Measurements from ENCODE around the gene MAN2C1.
"Not testable (repeated sequence)": the region's sequence is repeated elsewhere in the genome, so short reads cannot be mapped to it uniquely, and the experiment has no call there.

Gene MAN2C1

DNA sequence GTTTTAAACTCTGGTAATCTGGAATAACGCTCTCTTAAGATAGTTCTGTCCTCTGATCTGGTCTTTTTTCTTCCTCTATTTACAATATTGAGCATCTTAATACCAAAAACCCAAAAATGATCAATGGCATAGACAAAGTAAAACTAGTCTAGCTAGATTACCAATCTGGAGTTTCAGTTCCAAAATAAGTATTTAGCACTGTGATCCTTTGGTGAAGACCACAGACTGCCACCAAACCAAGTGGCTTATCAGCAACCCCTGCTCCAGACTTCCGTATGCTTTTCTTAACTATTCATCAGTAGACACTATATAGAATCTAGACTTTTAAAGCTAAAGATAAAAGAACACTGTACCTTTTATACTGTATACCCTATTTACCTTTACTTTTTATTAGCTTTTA, 35.5 kb upstream of the MAN2C1 start (continued):
- TF ChIP-seq ZNF398 (tag by site-specific recombination; IDR thresholded peaks at IDR 0.05) (no peak), ZNF221 (tag by site-specific recombination; IDR thresholded peaks at IDR 0.05; ENCODE audit: borderline replicate concordance) (no peak), GLIS2 (tag by site-specific recombination; IDR thresholded peaks at IDR 0.05) (no peak)

- peaks cover 86 to 93% of the 10 kb centered on the region in 2 experiments for H3K36me3 ChIP-seq (ENCODE audit: control insufficient read depth in 2 of 2, insufficient read depth in 1 of 2, low read length in 2 of 2)
- H3K9me3 ChIP-seq (ENCODE audit: control insufficient read depth, insufficient read depth, low read depth, low read length): no peaks in the 10 kb centered on the region
- POLR2A ChIA-PET: interaction anchor here (0.6 to 1.4 kb wide), 2 partner anchors 57 to 60 kb away, joined by 3 to 4 read pairs; no protein-coding TSS in a partner anchor
- TF ChIP-seq ZNF37A (tag by site-specific recombination; IDR thresholded peaks at IDR 0.05) (no peak), ZNF707 (tag by site-specific recombination; IDR thresholded peaks at IDR 0.05) (no peak), ZNF660 (tag by site-specific recombination; IDR thresholded peaks at IDR 0.05) (no peak), ZNF169 (tag by site-specific recombination; IDR thresholded peaks at IDR 0.05) (no peak), ZNF510 (tag by site-specific recombination; IDR thresholded peaks at IDR 0.05; ENCODE audit: insufficient replicate concordance) (no peak), ZNF121 (tag by site-specific recombination; IDR thresholded peaks at IDR 0.05) (no peak), ZEB2 (tag by site-specific recombination; IDR thresholded peaks at IDR 0.05) (no peak), ZNF175 (tag by site-specific recombination; IDR thresholded peaks at IDR 0.05) (no peak), ZBTB20 (tag by site-specific recombination; IDR thresholded peaks at IDR 0.05) (no peak), ZNF292 (tag by site-specific recombination; IDR thresholded peaks at IDR 0.05; ENCODE audit: borderline replicate concordance, low read depth) (no peak), FEZF1 (tag by site-specific recombination; IDR thresholded peaks at IDR 0.05) (no peak), ZNF544 (tag by site-specific recombination; IDR thresholded peaks at IDR 0.05) (no peak)
- TF ChIP-seq, protein P1, sequence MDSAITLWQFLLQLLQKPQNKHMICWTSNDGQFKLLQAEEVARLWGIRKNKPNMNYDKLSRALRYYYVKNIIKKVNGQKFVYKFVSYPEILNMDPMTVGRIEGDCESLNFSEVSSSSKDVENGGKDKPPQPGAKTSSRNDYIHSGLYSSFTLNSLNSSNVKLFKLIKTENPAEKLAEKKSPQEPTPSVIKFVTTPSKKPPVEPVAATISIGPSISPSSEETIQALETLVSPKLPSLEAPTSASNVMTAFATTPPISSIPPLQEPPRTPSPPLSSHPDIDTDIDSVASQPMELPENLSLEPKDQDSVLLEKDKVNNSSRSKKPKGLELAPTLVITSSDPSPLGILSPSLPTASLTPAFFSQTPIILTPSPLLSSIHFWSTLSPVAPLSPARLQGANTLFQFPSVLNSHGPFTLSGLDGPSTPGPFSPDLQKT (IDR thresholded peaks at IDR 0.05; ENCODE audit: borderline replicate concordance, low read depth, low read length): no peak
- TF ChIP-seq, protein P2, sequence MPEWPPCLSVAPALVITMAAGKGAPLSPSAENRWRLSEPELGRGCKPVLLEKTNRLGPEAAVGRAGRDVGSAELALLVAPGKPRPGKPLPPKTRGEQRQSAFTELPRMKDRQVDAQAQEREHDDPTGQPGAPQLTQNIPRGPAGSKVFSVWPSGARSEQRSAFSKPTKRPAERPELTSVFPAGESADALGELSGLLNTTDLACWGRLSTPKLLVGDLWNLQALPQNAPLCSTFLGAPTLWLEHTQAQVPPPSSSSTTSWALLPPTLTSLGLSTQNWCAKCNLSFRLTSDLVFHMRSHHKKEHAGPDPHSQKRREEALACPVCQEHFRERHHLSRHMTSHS (tag by site-specific recombination; IDR thresholded peaks at IDR 0.05): no peak
- TF ChIP-seq, protein P3, sequence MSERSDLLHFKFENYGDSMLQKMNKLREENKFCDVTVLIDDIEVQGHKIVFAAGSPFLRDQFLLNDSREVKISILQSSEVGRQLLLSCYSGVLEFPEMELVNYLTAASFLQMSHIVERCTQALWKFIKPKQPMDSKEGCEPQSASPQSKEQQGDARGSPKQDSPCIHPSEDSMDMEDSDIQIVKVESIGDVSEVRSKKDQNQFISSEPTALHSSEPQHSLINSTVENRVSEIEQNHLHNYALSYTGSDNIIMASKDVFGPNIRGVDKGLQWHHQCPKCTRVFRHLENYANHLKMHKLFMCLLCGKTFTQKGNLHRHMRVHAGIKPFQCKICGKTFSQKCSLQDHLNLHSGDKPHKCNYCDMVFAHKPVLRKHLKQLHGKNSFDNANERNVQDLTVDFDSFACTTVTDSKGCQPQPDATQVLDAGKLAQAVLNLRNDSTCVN (tag by site-specific recombination; optimal IDR thresholded peaks at IDR 0.05): no peak
- H3K27ac ChIP-seq (ENCODE audit: extremely low read depth, low read depth, low read length): no peak overlapping the region
- CTCF ChIA-PET: interaction anchor here (0.6 to 1.2 kb wide), 2 partner anchors 25 to 30 kb away, joined by 3 to 5 read pairs; no protein-coding TSS in a partner anchor
- H3K4me3 ChIP-seq (ENCODE audit: low read depth, low read length): no peak overlapping the region
- no peaks in the 10 kb centered on the region for H3K4me1 ChIP-seq (ENCODE audit: control insufficient read depth, insufficient read depth, low read length)
Measured at GRCh38 chr15:75397494-75397893, 29.1 kb upstream of the MAN2C1 start.

- H3K36me3 ChIP-seq (ENCODE audit: control insufficient read depth in 2 of 2, insufficient read depth in 1 of 2, low read length in 2 of 2): peaks cover 67 to 96% of the 10 kb centered on the region in 2 experiments
- TF ChIP-seq GLIS1 (tag by site-specific recombination; IDR thresholded peaks at IDR 0.05) (peak; percentile 44), ZNF530 (tag by site-specific recombination; IDR thresholded peaks at IDR 0.05; ENCODE audit: low read depth) (no peak)
- no peak overlapping the region for H3K27ac ChIP-seq (ENCODE audit: extremely low read depth, low read depth, low read length)
- POLR2A ChIA-PET: no interaction called here
- H3K4me1 ChIP-seq (ENCODE audit: control insufficient read depth, insufficient read depth, low read length): no peaks in the 10 kb centered on the region
- CTCF ChIA-PET: interaction anchor here (0.6 to 1.5 kb wide), 4 partner anchors 20 to 64 kb away, joined by 3 to 5 read pairs (median 4); partner anchors contain the start of gene MAN2C1
- H3K4me3 ChIP-seq (ENCODE audit: low read depth, low read length): no peak overlapping the region
- H3K9me3 ChIP-seq (ENCODE audit: control insufficient read depth, insufficient read depth, low read depth, low read length): no peaks in the 10 kb centered on the region
Measured at GRCh38 chr15:75389791-75390382, 21.5 kb upstream of the MAN2C1 start.

GRCh38 chr15:75383986-75384385, 15.6 kb upstream of the MAN2C1 start:
- CTCF ChIA-PET; H3K27ac ChIP-seq (ENCODE audit: extremely low read depth, low read depth, low read length); H3K4me3 ChIP-seq (ENCODE audit: low read depth, low read length); H3K9me3 ChIP-seq (ENCODE audit: control insufficient read depth, insufficient read depth, low read depth, low read length); H3K4me1 ChIP-seq (ENCODE audit: control insufficient read depth, insufficient read depth, low read length): not testable (repeated sequence)
- POLR2A ChIA-PET: interaction anchor here (1.1 kb wide), 1 partner anchor 10 kb away, joined by 3 read pairs; no protein-coding TSS in a partner anchor
- H3K36me3 ChIP-seq (ENCODE audit: control insufficient read depth in 2 of 2, insufficient read depth in 1 of 2, low read length in 2 of 2): peaks cover 74 to 87% of the 10 kb centered on the region in 2 experiments
